Brain microvascular endothelial cell (primary cell): ENCODE data around the gene UBE2G1.

Experiments used
- DNase-seq: peaks from one replicate; pipeline ENCODE4 v3.0.0-alpha.2; 2020
- H3K27ac ChIP-seq: fragments of 250-450 bp; sonication (Bioruptor Pico); 2 replicates; pipeline ENCODE4 v1.5.1; 2020; ENCODE audit warnings: mild to moderate bottlenecking, moderate library complexity
- H3K27me3 ChIP-seq: fragments of 250-450 bp; sonication (Bioruptor Pico); replicated peaks from 2 replicates; pipeline ENCODE4 v1.5.1; 2020; ENCODE audit warnings: mild to moderate bottlenecking
- H3K36me3 ChIP-seq: fragments of 250-450 bp; sonication (Bioruptor Pico); replicated peaks from 2 replicates; pipeline ENCODE4 v1.5.1; 2020; ENCODE audit warnings: mild to moderate bottlenecking
- H3K4me3 ChIP-seq: 2 replicates; pipeline ENCODE4 v1.5.1; 2011; ENCODE audit warnings: low read depth, mild to moderate bottlenecking, control low read depth, low read length, moderate library complexity
- CTCF ChIP-seq: IDR thresholded peaks from 2 replicates; pipeline ENCODE4 v1.5.1; 2011; ENCODE audit warnings: low read depth, mild to moderate bottlenecking, moderate library complexity, low read length, control low read depth, inconsistent platforms; ENCODE audit errors: missing control alignments
- in situ Hi-C: cut with HindIII; loops from 2 replicates; pipeline ENCODE4 v1.10.0; 2017; ENCODE audit warnings: low sequenced_read_pairs, low pct_ligation_motif_present

The UBE2G1 gene

GRCh38 chr17:4327606-4328005, 38.9 kb downstream of the UBE2G1 start:
- no peak for TF ChIP-seq CTCF
- Histone ChIP-seq H3K4me3 (no peak overlapping the region), H3K27ac (peak overlapping the region; percentile 27), H3K36me3 (no peaks in the 10 kb centered on the region), H3K27me3 (no peaks in the 10 kb centered on the region)
- in situ Hi-C loops: no loop called here
- DNase-seq: peak; percentile 74

GRCh38 chr17:4326608-4327007, 39.9 kb downstream of the UBE2G1 start:
- no peak for DNase-seq
- in situ Hi-C loops: no loop called here
- H3K27me3 ChIP-seq: no peaks in the 10 kb centered on the region
- no peaks in the 10 kb centered on the region for H3K36me3 ChIP-seq
- H3K4me3 ChIP-seq: no peak overlapping the region
- TF ChIP-seq CTCF: no peak
- H3K27ac ChIP-seq: no peak overlapping the region

GRCh38 chr17:4326112-4326511, 40.4 kb downstream of the UBE2G1 start:
- in situ Hi-C loops: no loop called here
- no peak for DNase-seq
- no peak for TF ChIP-seq CTCF

GRCh38 chr17:4324463-4324862, 42.0 kb downstream of the UBE2G1 start:
- in situ Hi-C loops: no loop called here
- no peak for TF ChIP-seq CTCF
- no peak overlapping the region for H3K4me3 ChIP-seq
- H3K36me3 ChIP-seq: no peaks in the 10 kb centered on the region
- no peak overlapping the region for H3K27ac ChIP-seq
- no peaks in the 10 kb centered on the region for H3K27me3 ChIP-seq
- DNase-seq: no peak

More at GRCh38 chr17:4326112-4326511, 40.4 kb downstream of the UBE2G1 start:
- Histone ChIP-seq H3K27me3 (no peaks in the 10 kb centered on the region), H3K36me3 (no peaks in the 10 kb centered on the region), H3K27ac (no peak overlapping the region), H3K4me3 (no peak overlapping the region)

GRCh38 chr17:4319221-4319620, 47.3 kb downstream of the UBE2G1 start:
- in situ Hi-C loops: no loop called here
- Histone ChIP-seq H3K36me3 (no peaks in the 10 kb centered on the region), H3K27me3 (no peaks in the 10 kb centered on the region), H3K4me3 (no peak overlapping the region), H3K27ac (no peak overlapping the region)
- TF ChIP-seq CTCF: no peak
- DNase-seq: no peak

GRCh38 chr17:4318596-4318995, 47.9 kb downstream of the UBE2G1 start:
- H3K27me3 ChIP-seq: no peaks in the 10 kb centered on the region

More at GRCh38 chr17:4318596-4318995, 47.9 kb downstream of the UBE2G1 start:
- Histone ChIP-seq H3K27ac (no peak overlapping the region), H3K36me3 (no peaks in the 10 kb centered on the region), H3K4me3 (no peak overlapping the region)
- TF ChIP-seq CTCF: no peak
- DNase-seq: no peak
- in situ Hi-C loops: no loop called here
